K562 (cell line): Measurements from ENCODE around the gene RALGAPB. TPM values are rescaled to one million over a fixed set of nuclear protein-coding genes. Genes with fewer than 3 reads are reported as not detected.
A peak's percentile ranks its signal among the peaks of the same experiment; 100 is the strongest.

Experiments
- BCL6 ChIP-seq: fragments of 250-450 bp; sonication (Bioruptor Pico); IDR thresholded peaks from 2 replicates; pipeline ENCODE4 v1.4.0; 2020
- BCLAF1 ChIP-seq, 2 experiments: fragments of 450-650 bp in 1 of 2; IDR thresholded peaks; 2 replicates each; pipeline ENCODE4 v1.6.1; 2011 to 2017; ENCODE audit warnings: low read depth in 2 of 2, antibody characterized with exemption in 1 of 2, borderline replicate concordance in 1 of 2, low read length in 1 of 2, mild to moderate bottlenecking in 1 of 2, mixed read lengths in 1 of 2; ENCODE audit not compliant: control insufficient read depth in 1 of 2
- FOXJ3 ChIP-seq: sonication (generic); formaldehyde crosslinking; IDR thresholded peaks from 2 replicates; pipeline ENCODE4 v1.4.0; 2020; ENCODE audit warnings: mild to moderate bottlenecking, missing genetic modification reagents
- GABPB2 ChIP-seq: fragments of 250-450 bp; sonication (Bioruptor Pico); conservative IDR thresholded peaks from 2 replicates; pipeline ENCODE4 v1.5.1; 2021; ENCODE audit warnings: mild to moderate bottlenecking
- KAT2B ChIP-seq: IDR thresholded peaks from one replicate; pipeline ENCODE4 v1.6.1; 2012; ENCODE audit warnings: low read depth, mild to moderate bottlenecking, control low read depth, inconsistent platforms, low read length, moderate library complexity
- MCM3 ChIP-seq: fragments of 450-650 bp; IDR thresholded peaks from 2 replicates; pipeline ENCODE4 v1.6.1; 2016
- MCM5 ChIP-seq: fragments of 450-650 bp; IDR thresholded peaks from 2 replicates; pipeline ENCODE4 v1.6.1; 2016; ENCODE audit warnings: low read depth
- MIER1 ChIP-seq: fragments of 450-650 bp; IDR thresholded peaks from 2 replicates; pipeline ENCODE4 v1.6.1; 2016; ENCODE audit warnings: antibody characterized with exemption, mild to moderate bottlenecking, low read depth
- MYBL2 ChIP-seq, 2 experiments: fragments of 450-650 bp in 1 of 2; sonication (generic) in 1 of 2; formaldehyde crosslinking in 1 of 2; IDR thresholded peaks; 2 replicates each; pipeline versions ENCODE4 v1.6.1 to v1.8.1; 2017 to 2022; ENCODE audit warnings: borderline replicate concordance in 1 of 2, inconsistent platforms in 1 of 2, low read depth in 1 of 2, mild to moderate bottlenecking in 1 of 2, missing genetic modification reagents in 1 of 2, moderate library complexity in 1 of 2
- NEUROD1 ChIP-seq: fragments of 150-350 bp; IDR thresholded peaks from 2 replicates; pipeline ENCODE4 v1.6.1; 2014; ENCODE audit warnings: borderline replicate concordance, low read length, low read depth; ENCODE audit not compliant: partially characterized antibody
- RBM15 ChIP-seq: fragments of 200-400 bp; formaldehyde crosslinking; IDR thresholded peaks from 2 replicates; pipeline ENCODE4 v1.6.1; 2018; ENCODE audit warnings: mild to moderate bottlenecking, low read length, moderate library complexity; ENCODE audit not compliant: insufficient read depth
- THRA ChIP-seq: fragments of 450-650 bp; IDR thresholded peaks from 2 replicates; pipeline ENCODE4 v1.6.1; 2017; ENCODE audit warnings: mild to moderate bottlenecking, moderate library complexity
- ZBTB8A ChIP-seq: fragments of 450-650 bp; IDR thresholded peaks from 2 replicates; pipeline ENCODE4 v1.6.1; 2018; ENCODE audit warnings: mild to moderate bottlenecking, moderate library complexity; ENCODE audit not compliant: partially characterized antibody
- ZNF282 ChIP-seq: sonication (generic); formaldehyde crosslinking; IDR thresholded peaks from 2 replicates; pipeline ENCODE4 v1.8.1; 2023; ENCODE audit warnings: missing genetic modification reagents
- ZNF695 ChIP-seq: fragments of 450-650 bp; formaldehyde crosslinking; IDR thresholded peaks from 2 replicates; pipeline ENCODE4 v1.4.0; 2020; ENCODE audit warnings: mild to moderate bottlenecking, moderate library complexity
- ZNF75A ChIP-seq: fragments of 450-650 bp; formaldehyde crosslinking; IDR thresholded peaks from 2 replicates; pipeline ENCODE4 v1.4.0; 2020; ENCODE audit warnings: mild to moderate bottlenecking
- polyA plus RNA-seq, 8 experiments: library from polyadenylated mRNA; depleted of rRNA in 4 of 8; stranded (reverse) in 5 of 8; unstranded in 3 of 8; fragments of >200 nt; fragmentation: Nextera tagmentation in 2 of 8; fragmentation: Illumina TruSeq in 1 of 8; extraction: Ambion mirVana in 2 of 8; extraction: Trizol in 1 of 8; gene quantifications; 2 replicates each; pipeline versions ENCODE4 v1.2.1 to v1.2.3, GENCODE V29; 2011 to 2014; ENCODE audit warnings: inconsistent platforms in 1 of 8, missing spikeins in 1 of 8
- total RNA-seq, 7 experiments: library from RNA; depleted of rRNA in 6 of 7; stranded (reverse); fragments of >200 nt in 6 of 7; fragmentation: Illumina TruSeq in 2 of 7; extraction: Trizol in 2 of 7; gene quantifications; 2 replicates each; pipeline versions ENCODE4 v1.2.1 to v1.2.3, GENCODE V29; 2011 to 2021; ENCODE audit warnings: low replicate concordance in 1 of 7
- TF ChIP-seq, protein P1 (sequence below): fragments of 250-450 bp; sonication (Bioruptor Pico); IDR thresholded peaks from 2 replicates; pipeline ENCODE4 v1.5.0; 2021; ENCODE audit warnings: mild to moderate bottlenecking, moderate library complexity
- TF ChIP-seq, protein P2 (sequence below): sonication (generic); formaldehyde crosslinking; IDR thresholded peaks from 2 replicates; pipeline ENCODE4 v1.8.0; 2022; ENCODE audit warnings: mild to moderate bottlenecking, low read depth, missing genetic modification reagents

RALGAPB gene
- total and polyA plus RNA-seq, 9 of the 15 experiments (the other 6 are each of a cell fraction or from before 2014, with no cell fraction given): 4.3 to 25.6 (median 13.6) TPM

- TF ChIP-seq, protein P1, sequence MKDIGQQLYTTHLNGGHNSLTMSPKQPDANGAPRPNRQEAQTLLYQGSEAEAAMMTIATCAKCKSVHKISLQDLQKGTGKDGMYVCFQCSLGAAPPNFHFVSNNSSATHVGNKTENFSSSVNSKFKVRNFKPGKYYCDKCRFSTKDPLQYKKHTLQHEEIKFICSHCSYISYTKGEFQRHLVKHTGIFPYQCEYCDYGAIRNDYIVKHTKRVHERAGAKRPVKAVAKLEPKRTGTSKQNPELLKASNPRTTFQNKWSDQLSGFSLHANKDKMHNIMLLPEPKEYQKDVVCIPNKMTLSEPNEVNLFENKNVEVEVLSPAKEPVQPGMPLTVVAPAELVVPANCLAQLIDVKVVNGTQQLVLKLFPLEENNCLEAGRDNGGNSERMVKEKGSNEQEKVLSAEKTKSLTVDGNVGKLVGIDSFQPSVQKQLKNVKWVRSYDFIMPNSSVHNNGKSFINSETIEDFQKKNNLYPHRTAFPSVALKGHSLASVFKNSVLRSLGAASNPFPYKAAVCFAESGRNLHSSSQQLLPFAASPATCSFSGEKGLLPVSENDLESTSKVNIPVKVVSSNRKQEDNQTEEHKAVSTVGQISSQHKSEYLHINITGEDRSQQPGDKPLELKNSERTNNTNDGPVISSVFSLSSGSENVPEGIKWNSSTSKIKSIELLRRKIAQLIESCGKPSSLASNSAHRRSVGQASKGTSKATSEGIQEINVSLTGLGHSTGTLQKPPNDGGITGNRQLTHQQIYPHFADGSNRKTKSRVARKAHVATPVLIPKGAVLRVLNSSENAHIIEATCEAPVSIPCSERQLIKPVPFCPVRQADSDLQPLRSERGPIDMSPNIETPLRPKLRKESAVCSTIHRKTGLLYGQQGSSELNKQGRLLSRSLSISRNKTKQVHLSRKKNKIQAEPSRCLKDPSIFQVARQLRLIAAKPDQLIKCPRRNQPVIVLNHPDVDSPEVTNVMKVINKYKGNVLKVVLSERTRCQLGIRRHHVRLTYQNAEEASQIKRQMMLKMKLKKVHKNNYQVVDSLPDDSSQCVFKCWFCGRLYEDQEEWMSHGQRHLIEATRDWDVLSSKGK: no peak
- peak; percentile 92 for TF ChIP-seq NEUROD1
- no peak for TF ChIP-seq THRA
- no peak for TF ChIP-seq ZBTB8A
- no peak for TF ChIP-seq GABPB2 (CRISPR knock-in tag)
- TF ChIP-seq ZNF75A (CRISPR knock-in tag): no peak
- TF ChIP-seq ZNF282 (CRISPR knock-in tag): 0 out of 2 replicates have a peak, but pooled peaks have one; percentile 39
- TF ChIP-seq MIER1: peak; percentile 75
- no peak for TF ChIP-seq ZNF695 (CRISPR knock-in tag)
- TF ChIP-seq, protein P2, sequence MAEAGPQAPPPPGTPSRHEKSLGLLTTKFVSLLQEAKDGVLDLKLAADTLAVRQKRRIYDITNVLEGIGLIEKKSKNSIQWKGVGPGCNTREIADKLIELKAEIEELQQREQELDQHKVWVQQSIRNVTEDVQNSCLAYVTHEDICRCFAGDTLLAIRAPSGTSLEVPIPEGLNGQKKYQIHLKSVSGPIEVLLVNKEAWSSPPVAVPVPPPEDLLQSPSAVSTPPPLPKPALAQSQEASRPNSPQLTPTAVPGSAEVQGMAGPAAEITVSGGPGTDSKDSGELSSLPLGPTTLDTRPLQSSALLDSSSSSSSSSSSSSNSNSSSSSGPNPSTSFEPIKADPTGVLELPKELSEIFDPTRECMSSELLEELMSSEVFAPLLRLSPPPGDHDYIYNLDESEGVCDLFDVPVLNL (CRISPR knock-in tag): peak; percentile 87; the same call in 1 of the 2 replicates
- TF ChIP-seq MCM3: no peak
- TF ChIP-seq KAT2B: no peak
- TF ChIP-seq BCL6 (CRISPR knock-in tag): no peak
- 0 out of 2 replicates have a peak, but pooled peaks have one; percentile 88 for TF ChIP-seq RBM15
- TF ChIP-seq MCM5: no peak
- TF ChIP-seq BCLAF1 (IDR thresholded peaks at IDR 0.05; ENCODE audit: borderline replicate concordance in 1 of 2, control insufficient read depth in 1 of 2, low read depth in 2 of 2, low read length in 1 of 2): peak in 1 of 2 experiments; percentile 91; a peak in 2 of 4 replicates
- TF ChIP-seq MYBL2 (IDR thresholded peaks at IDR 0.05; ENCODE audit: low read depth): 0 out of 2 replicates have a peak, but pooled peaks have one; percentile 8
- TF ChIP-seq MYBL2 (CRISPR knock-in tag; IDR thresholded peaks at IDR 0.05; ENCODE audit: borderline replicate concordance): no peak
- TF ChIP-seq FOXJ3 (CRISPR knock-in tag): no peak
These were observed 37.7 kb upstream of the RALGAPB start, which contains the start of gene SNHG17 (continued) for GRCh38 chr20:38434770-38435554.
